GM23248 (cell line): ENCODE data around the gene PIWIL4. TPM values are rescaled to one million over a fixed set of nuclear protein-coding genes. Genes with fewer than 3 reads are reported as not detected.

Source experiments
- DNase-seq: peaks from one replicate; pipeline ENCODE4 v3.0.0-alpha.2; 2015
- H2AFZ ChIP-seq: fragments of 200-600 bp; sonication (generic); 2 replicates; pipeline ENCODE4 v1.6.1; 2016; ENCODE audit warnings: antibody characterized with exemption
- H3F3A ChIP-seq: fragments of 200-600 bp; sonication (generic); 2 replicates; pipeline ENCODE4 v1.6.1; 2016; ENCODE audit warnings: mild to moderate bottlenecking, antibody characterized with exemption, mixed run types; ENCODE audit not compliant: insufficient read depth
- H3K27ac ChIP-seq: fragments of 200-600 bp; sonication (generic); 2 replicates; pipeline ENCODE4 v1.5.1; 2016; ENCODE audit warnings: mild to moderate bottlenecking
- H3K27me3 ChIP-seq: fragments of 200-600 bp; sonication (generic); replicated peaks from 2 replicates; pipeline ENCODE4 v1.6.1; 2016; ENCODE audit warnings: mild to moderate bottlenecking; ENCODE audit not compliant: insufficient read depth
- H3K36me3 ChIP-seq: fragments of 200-600 bp; sonication (generic); 2 replicates; pipeline ENCODE4 v1.6.1; 2016; ENCODE audit warnings: low read depth, mild to moderate bottlenecking
- H3K4me1 ChIP-seq: fragments of 200-600 bp; sonication (generic); 2 replicates; pipeline ENCODE4 v1.6.1; 2016; ENCODE audit warnings: mild to moderate bottlenecking; ENCODE audit not compliant: insufficient read depth
- H3K4me2 ChIP-seq: fragments of 200-600 bp; sonication (generic); one replicate; pipeline ENCODE4 v1.6.1; 2016; ENCODE audit warnings: mild to moderate bottlenecking; ENCODE audit not compliant: unreplicated experiment
- H3K4me3 ChIP-seq: fragments of 200-600 bp; sonication (generic); 2 replicates; pipeline ENCODE4 v1.5.1; 2016; ENCODE audit warnings: mild to moderate bottlenecking
- H3K79me2 ChIP-seq: fragments of 200-600 bp; sonication (generic); 2 replicates; pipeline ENCODE4 v1.6.1; 2016; ENCODE audit warnings: mild to moderate bottlenecking; ENCODE audit not compliant: insufficient read depth
- H3K9ac ChIP-seq: fragments of 200-600 bp; sonication (generic); 2 replicates; pipeline ENCODE4 v1.6.1; 2016; ENCODE audit warnings: mild to moderate bottlenecking
- H3K9me2 ChIP-seq: fragments of 200-600 bp; sonication (generic); 2 replicates; pipeline ENCODE4 v1.6.1; 2016; ENCODE audit warnings: mixed run types, mild to moderate bottlenecking, moderate library complexity; ENCODE audit not compliant: insufficient read depth
- H3K9me3 ChIP-seq: fragments of 200-600 bp; sonication (generic); one replicate; pipeline ENCODE4 v1.6.1; 2017; ENCODE audit warnings: low read depth
- H4K20me1 ChIP-seq: fragments of 200-600 bp; sonication (generic); 2 replicates; pipeline ENCODE4 v1.6.0; 2016; ENCODE audit not compliant: insufficient read depth
- EZH2 ChIP-seq: fragments of 200-600 bp; sonication (generic); IDR thresholded peaks from 2 replicates; pipeline ENCODE4 v1.6.1; 2018; ENCODE audit warnings: antibody characterized with exemption, mild to moderate bottlenecking; ENCODE audit not compliant: insufficient read depth, poor library complexity, severe bottlenecking
- EZH2phosphoT487 ChIP-seq: fragments of 200-600 bp; sonication (generic); IDR thresholded peaks from 2 replicates; pipeline ENCODE4 v1.6.1; 2018; ENCODE audit warnings: antibody characterized with exemption, moderate library complexity, mild to moderate bottlenecking, low read depth; ENCODE audit not compliant: insufficient read depth
- WGBS, 2 experiments: methylation state at CpG; one replicate each; pipeline ENCODE4 v1.1.6; 2015 to 2017; ENCODE audit warnings: low lambda C conversion rate in 2 of 2, low coverage in 1 of 2; ENCODE audit errors: missing lambda C conversion rate in 2 of 2; 5-methylcytosine and 5-hydroxymethylcytosine counted together
- in situ Hi-C: fragments of 300-500 bp; cut with MboI; formaldehyde crosslinking; loops from 2 replicates; pipeline ENCODE4 v1.15.0; 2020
- polyA plus RNA-seq: library from polyadenylated mRNA; unstranded; fragments of >200 nt; fragmentation: Nextera tagmentation; extraction: Ambion mirVana; gene quantifications from 2 replicates; pipeline ENCODE4 v1.2.1, GENCODE V29; 2016
- total RNA-seq: library from RNA; depleted of rRNA; stranded (reverse); fragments of >200 nt; shearing (Covaris generic); gene quantifications from 2 replicates; pipeline ENCODE4 v1.2.3, GENCODE V29; 2014

The PIWIL4 gene
- total and polyA plus RNA-seq, 2 experiments from 2014 or later = 1.2 to 1.4 TPM

GRCh38 chr11:94654201-94654600 is 87.0 kb downstream of the PIWIL4 start:
- H3K4me1 ChIP-seq = peaks cover 17% of the 10 kb centered on the region
- H3K27ac ChIP-seq = no peak overlapping the region
- H3K79me2 ChIP-seq = no peaks in the 10 kb centered on the region
- peaks cover 8% of the 10 kb centered on the region; the same call in 1 of the 2 replicates for H3F3A ChIP-seq
- no peak overlapping the region for H3K9ac ChIP-seq
- H3K4me2 ChIP-seq = no peak overlapping the region
- in situ Hi-C loops = no loop called here
- TF ChIP-seq EZH2phosphoT487 (no peak), EZH2 (no peak)
- DNase-seq = no peak
- H3K4me3 ChIP-seq = no peak overlapping the region
- H3K9me2 ChIP-seq = no peaks in the 10 kb centered on the region
- H3K27me3 ChIP-seq = no peaks in the 10 kb centered on the region
- no peak overlapping the region for H2AFZ ChIP-seq
- H4K20me1 ChIP-seq = no peaks in the 10 kb centered on the region
- no peaks in the 10 kb centered on the region for H3K36me3 ChIP-seq
- 88 to 92% methylated on average over 7 of the region's 7 CpGs for WGBS, 2 experiments
- no peaks in the 10 kb centered on the region for H3K9me3 ChIP-seq

- no peak overlapping the region for H3K4me3 ChIP-seq
- DNase-seq = no peak
- WGBS, 2 experiments = 76 to 86% methylated on average over 3 of the region's 3 CpGs
Measured at GRCh38 chr11:94655291-94655690, 88.1 kb downstream of the PIWIL4 start.

GRCh38 chr11:94655956-94656355 is 88.8 kb downstream of the PIWIL4 start:
- no peak overlapping the region for H2AFZ ChIP-seq
- H3K9me3 ChIP-seq = no peaks in the 10 kb centered on the region
- H3K36me3 ChIP-seq = no peaks in the 10 kb centered on the region
- in situ Hi-C loops = no loop called here
- no peaks in the 10 kb centered on the region for H4K20me1 ChIP-seq
- peaks cover 5% of the 10 kb centered on the region for H3K4me1 ChIP-seq
- H3K9me2 ChIP-seq = no peaks in the 10 kb centered on the region
- H3K79me2 ChIP-seq = no peaks in the 10 kb centered on the region
- H3K4me3 ChIP-seq = no peak overlapping the region
- H3K9ac ChIP-seq = no peak overlapping the region
- no peak overlapping the region for H3K27ac ChIP-seq
- TF ChIP-seq EZH2phosphoT487 = no peak
- TF ChIP-seq EZH2 = no peak
- no peak for DNase-seq
- no peak overlapping the region for H3K4me2 ChIP-seq
- H3K27me3 ChIP-seq = no peaks in the 10 kb centered on the region
- no peaks in the 10 kb centered on the region for H3F3A ChIP-seq
- 60 to 67% methylated on average over 1 of the region's 1 CpG for WGBS, 2 experiments

More at GRCh38 chr11:94655291-94655690, 88.1 kb downstream of the PIWIL4 start:
- Histone ChIP-seq H3K9me3 (no peaks in the 10 kb centered on the region), H3K4me2 (no peak overlapping the region), H3K79me2 (no peaks in the 10 kb centered on the region), H3K27me3 (no peaks in the 10 kb centered on the region), H3F3A (peaks cover 3% of the 10 kb centered on the region; the same call in 1 of the 2 replicates), H3K4me1 (peaks cover 12% of the 10 kb centered on the region), H2AFZ (no peak overlapping the region), H4K20me1 (no peaks in the 10 kb centered on the region), H3K9me2 (no peaks in the 10 kb centered on the region), H3K27ac (no peak overlapping the region), H3K9ac (no peak overlapping the region), H3K36me3 (no peaks in the 10 kb centered on the region)
- in situ Hi-C loops = no loop called here
- TF ChIP-seq EZH2phosphoT487 (no peak), EZH2 (no peak)

GRCh38 chr11:94656968-94657367 is 89.8 kb downstream of the PIWIL4 start:
- H3K79me2 ChIP-seq = no peaks in the 10 kb centered on the region
- no peaks in the 10 kb centered on the region for H3K27me3 ChIP-seq
- no peak for DNase-seq
- no peak overlapping the region for H3K9ac ChIP-seq
- no peak overlapping the region for H3K4me3 ChIP-seq
- no peak overlapping the region for H3K27ac ChIP-seq
- H3K9me3 ChIP-seq = no peaks in the 10 kb centered on the region
- H3K36me3 ChIP-seq = no peaks in the 10 kb centered on the region
- no peaks in the 10 kb centered on the region for H3K9me2 ChIP-seq
- H4K20me1 ChIP-seq = no peaks in the 10 kb centered on the region
- no peak overlapping the region for H2AFZ ChIP-seq
- no peaks in the 10 kb centered on the region for H3K4me1 ChIP-seq
- in situ Hi-C loops = no loop called here
- H3F3A ChIP-seq = no peaks in the 10 kb centered on the region
- no peak for TF ChIP-seq EZH2
- WGBS, 2 experiments = 90 to 94% methylated on average over 6 of the region's 6 CpGs
- no peak overlapping the region for H3K4me2 ChIP-seq

- Histone ChIP-seq H3K27me3 (no peaks in the 10 kb centered on the region), H4K20me1 (no peaks in the 10 kb centered on the region), H3K9ac (no peak overlapping the region), H3K4me3 (no peak overlapping the region), H3K36me3 (no peaks in the 10 kb centered on the region), H3K4me1 (no peaks in the 10 kb centered on the region), H3F3A (no peaks in the 10 kb centered on the region), H3K4me2 (no peak overlapping the region), H3K79me2 (no peaks in the 10 kb centered on the region), H3K27ac (no peak overlapping the region), H2AFZ (no peak overlapping the region), H3K9me3 (no peaks in the 10 kb centered on the region), H3K9me2 (no peaks in the 10 kb centered on the region)
- no peak for TF ChIP-seq EZH2
- TF ChIP-seq EZH2phosphoT487 = no peak
- WGBS, 2 experiments = 63 to 76% methylated on average over 3 of the region's 3 CpGs
- DNase-seq = no peak
- in situ Hi-C loops = no loop called here
Measured at GRCh38 chr11:94657629-94658028, 90.5 kb downstream of the PIWIL4 start.
